ENCODE results near the gene PLXNA1.

GRCh38 chr3:126996905-126997304 is 14.0 kb downstream of the PLXNA1 start:
- TF ChIP-seq, protein P1, sequence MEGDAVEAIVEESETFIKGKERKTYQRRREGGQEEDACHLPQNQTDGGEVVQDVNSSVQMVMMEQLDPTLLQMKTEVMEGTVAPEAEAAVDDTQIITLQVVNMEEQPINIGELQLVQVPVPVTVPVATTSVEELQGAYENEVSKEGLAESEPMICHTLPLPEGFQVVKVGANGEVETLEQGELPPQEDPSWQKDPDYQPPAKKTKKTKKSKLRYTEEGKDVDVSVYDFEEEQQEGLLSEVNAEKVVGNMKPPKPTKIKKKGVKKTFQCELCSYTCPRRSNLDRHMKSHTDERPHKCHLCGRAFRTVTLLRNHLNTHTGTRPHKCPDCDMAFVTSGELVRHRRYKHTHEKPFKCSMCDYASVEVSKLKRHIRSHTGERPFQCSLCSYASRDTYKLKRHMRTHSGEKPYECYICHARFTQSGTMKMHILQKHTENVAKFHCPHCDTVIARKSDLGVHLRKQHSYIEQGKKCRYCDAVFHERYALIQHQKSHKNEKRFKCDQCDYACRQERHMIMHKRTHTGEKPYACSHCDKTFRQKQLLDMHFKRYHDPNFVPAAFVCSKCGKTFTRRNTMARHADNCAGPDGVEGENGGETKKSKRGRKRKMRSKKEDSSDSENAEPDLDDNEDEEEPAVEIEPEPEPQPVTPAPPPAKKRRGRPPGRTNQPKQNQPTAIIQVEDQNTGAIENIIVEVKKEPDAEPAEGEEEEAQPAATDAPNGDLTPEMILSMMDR (IDR thresholded peaks at IDR 0.05): no peak
- TF ChIP-seq EZH2 (IDR thresholded peaks at IDR 0.05): no peak

Data from neural progenitor cell (in vitro differentiated cells).